ENCODE measurements around the gene TFPI2.

Gene TFPI2

DNA sequence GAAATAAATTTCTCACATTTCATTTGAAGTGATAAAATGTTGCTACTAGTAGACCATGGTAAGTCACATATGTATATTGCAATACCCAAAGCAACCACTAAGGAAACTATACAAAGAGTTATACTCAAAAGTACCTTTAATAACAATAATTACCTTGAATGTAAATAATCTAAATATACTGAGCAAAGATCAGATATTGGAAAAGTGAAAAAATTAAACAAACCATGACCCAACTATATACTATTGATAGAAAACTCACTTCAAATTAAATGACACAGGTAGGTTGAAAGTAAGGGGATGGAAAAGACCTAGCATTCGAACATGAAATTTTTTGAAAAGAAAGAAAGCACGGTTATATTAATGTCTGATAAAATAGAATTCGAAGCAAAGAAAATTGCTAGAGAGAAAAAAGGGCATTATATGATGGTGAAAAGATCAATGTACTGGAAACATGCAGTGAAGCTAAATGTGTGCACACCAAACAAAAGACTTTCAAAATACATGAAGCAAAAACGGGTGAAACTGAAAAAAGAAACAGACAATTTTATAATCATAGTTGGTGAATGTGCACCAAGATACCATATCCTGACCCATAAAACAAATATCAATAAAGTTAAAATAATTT is 29.1 kb downstream of the TFPI2 start:
- FAIRE-seq (no peak), DNase-seq (ENCODE audit: extremely low spot score, insufficient read length, low read depth) (no peak)

DNA sequence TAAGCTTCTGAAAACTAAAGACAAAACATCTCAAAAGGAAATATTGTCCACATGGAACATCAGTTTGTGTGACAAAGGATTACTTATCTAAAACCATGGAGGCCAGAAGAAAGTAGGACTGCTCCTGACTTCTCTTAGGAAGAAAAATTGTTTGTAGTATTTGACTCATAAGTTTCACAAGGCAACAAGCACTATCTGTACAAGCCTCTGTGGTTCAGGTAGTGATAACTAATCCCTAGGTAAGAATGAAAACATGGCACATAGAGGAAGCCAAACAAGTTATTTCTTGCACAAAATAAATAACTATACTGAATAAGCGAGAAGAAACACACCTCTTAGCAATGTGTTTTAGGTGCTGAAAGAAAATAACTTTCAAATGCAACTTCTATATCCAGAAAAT is 30.3 kb downstream of the TFPI2 start:
- FAIRE-seq: no peak
- DNase-seq (ENCODE audit: extremely low spot score, insufficient read length, low read depth): no peak

DNA sequence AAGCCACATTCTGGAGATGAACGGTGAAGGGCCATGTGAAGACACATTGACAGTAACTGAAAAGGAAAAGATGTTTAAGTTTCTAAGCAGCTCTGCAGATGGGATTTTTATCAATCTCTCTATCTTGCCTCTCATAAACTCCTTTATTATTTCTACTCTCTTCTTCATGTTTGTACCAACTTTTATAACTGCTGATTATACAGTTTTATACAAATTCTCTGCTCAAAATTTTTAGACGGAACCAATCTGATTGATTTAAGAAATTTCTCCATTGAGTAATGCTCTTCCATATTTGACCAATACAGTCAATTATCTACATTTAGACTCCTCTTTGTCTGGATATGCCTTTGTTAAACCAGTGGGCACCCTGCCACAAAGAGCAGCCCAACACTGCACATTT is 31.7 kb downstream of the TFPI2 start:
- DNase-seq (ENCODE audit: extremely low spot score, insufficient read length, low read depth): no peak
- no peak for FAIRE-seq

DNA sequence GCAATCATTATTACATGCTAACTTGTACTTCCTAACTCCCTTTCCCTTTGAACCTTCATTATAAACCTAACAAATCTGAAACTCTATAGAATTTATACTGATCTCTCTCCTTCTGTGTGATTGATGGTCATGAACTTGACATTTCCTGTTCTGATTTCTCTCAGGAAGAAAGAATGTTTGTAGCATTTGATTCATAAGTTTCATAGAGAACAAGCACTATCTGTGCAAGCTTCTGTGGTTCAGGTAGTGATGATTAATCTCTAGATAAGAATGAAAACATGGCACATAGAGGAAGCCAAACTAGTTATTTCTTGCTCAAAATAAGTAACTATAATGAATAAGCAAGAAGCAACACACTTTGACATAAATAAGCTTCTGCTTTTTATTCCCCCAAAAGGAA is 34.2 kb downstream of the TFPI2 start:
- DNase-seq (ENCODE audit: extremely low spot score, insufficient read length, low read depth) (no peak), FAIRE-seq (no peak)

DNA sequence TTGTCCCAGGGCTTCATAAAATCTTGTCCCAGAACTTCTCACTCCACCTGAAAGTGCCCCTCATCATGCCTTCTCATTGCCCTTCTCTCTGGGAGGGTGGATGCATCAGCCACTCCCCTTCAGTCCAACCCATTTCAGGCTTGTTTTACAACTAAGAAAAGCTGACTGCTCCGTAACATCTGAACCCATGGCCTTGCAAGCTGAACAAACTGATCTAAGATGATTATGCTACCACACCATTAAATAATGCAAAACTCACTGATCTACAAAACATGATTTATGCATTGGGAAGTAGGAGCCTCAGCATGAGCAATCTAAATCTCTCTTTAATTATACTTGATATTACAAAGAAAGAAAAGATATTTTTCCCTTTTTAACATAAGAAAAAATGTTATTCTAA is 34.8 kb downstream of the TFPI2 start:
- FAIRE-seq (no peak), DNase-seq (ENCODE audit: extremely low spot score, insufficient read length, low read depth) (no peak)

DNA sequence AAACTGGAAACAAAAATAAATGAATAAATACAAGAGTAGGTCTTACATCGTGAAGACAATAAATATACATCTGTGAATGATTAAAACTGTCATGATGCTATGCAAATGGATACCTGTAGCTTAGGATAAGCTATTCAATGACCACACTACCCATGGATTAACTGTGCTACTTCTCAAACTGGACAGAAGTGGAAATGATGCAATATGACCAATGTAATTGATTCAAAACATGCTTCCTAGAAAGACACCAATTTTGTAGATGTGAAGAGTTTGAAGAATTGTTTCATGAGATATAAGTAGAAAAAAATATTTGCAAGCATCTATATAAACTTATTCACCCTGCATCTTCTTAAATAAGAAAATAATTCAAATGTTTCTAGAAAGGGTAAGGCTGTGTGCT is 36.1 kb downstream of the TFPI2 start:
- DNase-seq (ENCODE audit: extremely low spot score, insufficient read length, low read depth) (no peak), FAIRE-seq (no peak)

DNA sequence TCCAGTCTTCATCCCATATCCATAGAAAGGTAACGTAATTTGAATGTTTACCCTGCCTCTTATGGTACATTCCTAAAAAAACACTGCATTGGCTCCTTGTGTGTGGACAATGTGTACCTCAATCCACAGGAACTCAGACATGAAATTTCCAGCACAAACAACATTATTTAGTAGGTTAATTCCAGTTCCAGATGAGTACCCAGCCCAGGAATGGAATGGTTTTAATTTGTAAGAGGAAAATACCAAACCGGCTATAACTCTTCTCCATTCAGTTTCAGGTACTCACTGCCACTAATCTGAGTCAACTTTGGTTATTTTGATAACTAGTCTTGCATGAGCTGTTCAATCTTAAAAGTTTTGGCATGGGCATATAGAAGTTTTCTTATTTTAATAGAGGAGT is 39.0 kb downstream of the TFPI2 start:
- no peak for FAIRE-seq
- no peak for DNase-seq (ENCODE audit: extremely low spot score, insufficient read length, low read depth)

DNA sequence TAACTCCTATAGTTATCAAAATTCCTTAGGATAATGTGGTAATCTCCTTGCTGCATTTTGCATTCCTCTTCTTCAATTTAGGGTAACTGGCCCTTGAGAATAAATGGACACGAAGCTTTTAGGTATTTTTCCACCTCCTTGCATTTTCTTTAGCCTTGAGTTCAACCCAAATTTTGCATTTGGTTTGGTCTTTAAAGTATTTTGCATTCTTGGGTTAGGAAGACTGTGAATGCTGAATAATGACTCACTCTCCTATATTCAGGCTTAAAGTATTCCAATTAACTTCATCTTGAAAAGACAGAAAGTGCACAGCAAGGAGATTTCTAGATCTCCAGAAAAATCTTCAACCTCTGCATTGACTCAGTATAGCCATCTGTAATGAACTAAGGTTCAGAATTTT is 47.3 kb downstream of the TFPI2 start:
- FAIRE-seq (no peak), DNase-seq (ENCODE audit: extremely low spot score, insufficient read length, low read depth) (no peak)

DNA sequence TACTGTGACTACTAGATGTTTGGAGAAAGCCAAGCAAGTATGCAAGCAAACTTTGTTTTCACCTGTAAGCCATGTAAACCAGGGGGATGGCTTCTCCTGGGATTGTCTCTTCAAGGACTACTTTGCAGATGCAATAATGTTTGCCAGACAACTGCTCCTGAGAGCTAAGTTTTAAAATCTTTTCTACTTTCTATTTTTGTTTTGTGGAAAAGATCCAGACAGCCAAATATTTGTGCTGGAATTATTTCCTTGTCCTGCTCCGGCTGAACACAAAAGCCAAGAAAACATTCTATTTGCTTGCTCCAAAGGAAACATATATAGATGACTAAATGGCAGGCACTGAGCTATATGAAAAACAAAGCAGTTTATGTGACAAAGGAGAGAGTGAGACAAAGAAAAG is 51.6 kb downstream of the TFPI2 start:
- no peak for DNase-seq (ENCODE audit: extremely low spot score, insufficient read length, low read depth)
- no peak for FAIRE-seq

DNA sequence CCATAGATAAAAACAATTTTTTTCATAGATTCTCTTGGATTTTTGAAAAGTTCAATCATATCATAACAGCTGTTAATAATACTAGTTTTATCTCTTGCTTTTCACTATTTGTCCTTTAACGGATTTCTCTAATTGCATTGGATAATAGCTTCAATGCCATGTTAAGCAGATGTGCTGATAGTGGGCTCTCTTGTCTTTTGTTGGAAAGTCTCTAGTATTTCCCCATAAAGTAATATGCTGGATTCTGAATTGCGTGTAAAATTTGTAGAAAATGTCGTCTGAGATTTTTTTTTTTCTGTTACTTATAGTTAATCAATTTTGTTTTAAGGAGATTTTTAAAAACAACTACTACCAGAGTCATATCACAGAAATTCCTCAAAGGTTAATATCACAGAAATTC is 53.3 kb downstream of the TFPI2 start:
- DNase-seq (ENCODE audit: extremely low spot score, insufficient read length, low read depth) (no peak), FAIRE-seq (no peak)

DNA sequence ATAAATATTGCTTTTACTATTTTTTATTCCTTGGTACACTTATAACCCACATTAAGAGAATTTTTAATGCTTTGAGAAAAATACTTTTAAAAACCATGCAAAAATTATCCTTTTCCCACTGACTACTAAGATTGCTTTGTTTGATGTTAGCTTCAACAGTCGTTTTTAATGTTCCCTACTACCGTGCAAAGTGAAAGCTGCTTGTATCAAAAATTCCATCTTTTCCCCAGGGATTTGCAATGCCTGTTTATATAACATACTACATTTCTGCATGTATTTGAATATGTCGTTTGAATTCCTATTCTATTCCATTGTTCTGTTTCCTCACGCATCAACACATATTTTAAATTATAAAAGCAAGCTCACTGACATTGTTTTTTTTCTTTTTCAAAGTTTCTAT is 54.4 kb downstream of the TFPI2 start:
- FAIRE-seq: no peak
- no peak for DNase-seq (ENCODE audit: extremely low spot score, insufficient read length, low read depth)

DNA sequence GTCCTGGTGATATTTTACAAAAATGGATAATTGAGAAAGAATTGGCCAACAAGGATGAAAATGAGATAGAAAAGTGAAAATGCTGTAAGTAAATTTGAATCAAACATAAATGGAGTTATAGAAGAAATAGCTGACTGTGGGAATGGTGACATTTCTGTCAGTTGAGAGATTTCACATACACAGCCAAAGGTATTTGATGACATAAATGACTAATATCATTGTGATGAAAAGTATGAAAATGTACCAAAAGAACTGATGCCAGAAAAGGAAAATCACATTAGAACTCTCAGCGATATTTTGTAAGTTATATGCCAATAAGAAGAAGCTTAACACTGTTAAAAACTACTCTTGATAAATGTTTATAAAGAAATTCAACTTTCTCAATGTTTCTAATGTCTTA is 54.9 kb downstream of the TFPI2 start:
- FAIRE-seq: no peak
- no peak for DNase-seq (ENCODE audit: extremely low spot score, insufficient read length, low read depth)
